Activated T-cell treated with anti-CD3 and anti-CD28 coated beads for 48 hours (primary cell): ENCODE measurements around the gene DUSP5.

Experiments used
- DNase-seq: peaks from one replicate; pipeline ENCODE4 v3.0.0-alpha.2; 2020; ENCODE audit warnings: low read depth

Gene DUSP5

DNA sequence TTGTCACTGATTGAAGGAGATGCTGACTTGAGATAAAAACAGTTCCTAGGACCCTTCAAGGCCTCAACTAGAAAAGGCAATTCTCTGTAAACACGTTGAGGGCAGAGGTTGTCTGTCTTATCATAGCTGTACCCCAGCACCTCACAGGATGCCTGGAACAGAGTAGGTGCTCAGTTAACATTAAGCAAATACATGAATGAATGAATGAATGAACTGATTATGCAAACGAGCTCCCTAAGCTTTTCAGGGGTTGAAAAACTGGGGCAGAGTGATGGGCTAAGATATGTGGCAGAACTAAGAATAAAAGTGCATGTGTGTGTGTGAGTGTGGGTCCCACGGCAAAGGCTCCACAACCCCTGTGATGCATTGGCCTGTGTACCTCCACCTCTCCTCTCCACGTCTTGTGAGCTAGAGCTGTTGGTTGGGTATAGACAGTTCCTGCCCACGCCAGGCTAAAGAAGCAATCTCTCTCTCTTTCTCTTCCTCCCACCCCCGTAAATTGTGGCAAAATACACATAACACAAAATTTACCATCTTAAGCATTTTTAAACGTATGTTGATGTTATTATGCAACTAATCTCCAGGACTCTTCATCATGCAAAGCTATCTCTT, 48.9 kb downstream of the DUSP5 start:
- DNase-seq: no peak

DNA sequence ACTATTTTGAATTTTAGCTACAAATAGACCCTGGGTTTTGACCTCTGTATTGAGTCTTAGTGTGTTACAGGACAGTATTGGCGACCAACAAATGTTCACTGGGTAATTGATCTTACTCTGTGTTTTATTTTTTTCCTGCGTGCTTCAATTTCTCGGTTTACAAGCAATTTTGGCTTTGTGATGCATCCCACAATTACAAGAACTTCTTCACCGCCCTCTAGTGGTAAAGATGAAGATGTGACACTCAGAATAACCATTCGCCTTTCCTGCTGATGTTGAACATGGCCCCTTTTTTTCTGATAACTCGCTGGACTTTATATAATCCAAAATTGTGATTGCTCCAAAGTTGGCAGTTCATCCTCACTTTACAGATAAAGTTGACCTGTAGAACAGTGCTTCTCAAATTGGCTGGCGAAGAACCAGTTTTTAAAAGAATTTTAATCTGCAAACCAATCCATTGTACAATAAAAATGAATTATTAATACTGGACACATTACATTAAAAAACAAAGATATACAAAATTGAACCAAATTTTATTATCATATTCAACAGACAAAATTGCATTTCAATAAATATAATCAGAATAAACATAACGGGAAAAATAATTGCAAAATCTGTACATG, 49.5 kb downstream of the DUSP5 start:
- no peak for DNase-seq

GRCh38 chr10:110548002-110548401, 50.3 kb downstream of the DUSP5 start:
- DNase-seq: no peak

- DNase-seq: no peak
These were observed 51.5 kb downstream of the DUSP5 start for GRCh38 chr10:110549211-110549610.

- DNase-seq: no peak
These were observed 56.2 kb downstream of the DUSP5 start for GRCh38 chr10:110553905-110554304.

- no peak for DNase-seq
These were observed 58.6 kb downstream of the DUSP5 start for GRCh38 chr10:110556296-110556695.

DNA sequence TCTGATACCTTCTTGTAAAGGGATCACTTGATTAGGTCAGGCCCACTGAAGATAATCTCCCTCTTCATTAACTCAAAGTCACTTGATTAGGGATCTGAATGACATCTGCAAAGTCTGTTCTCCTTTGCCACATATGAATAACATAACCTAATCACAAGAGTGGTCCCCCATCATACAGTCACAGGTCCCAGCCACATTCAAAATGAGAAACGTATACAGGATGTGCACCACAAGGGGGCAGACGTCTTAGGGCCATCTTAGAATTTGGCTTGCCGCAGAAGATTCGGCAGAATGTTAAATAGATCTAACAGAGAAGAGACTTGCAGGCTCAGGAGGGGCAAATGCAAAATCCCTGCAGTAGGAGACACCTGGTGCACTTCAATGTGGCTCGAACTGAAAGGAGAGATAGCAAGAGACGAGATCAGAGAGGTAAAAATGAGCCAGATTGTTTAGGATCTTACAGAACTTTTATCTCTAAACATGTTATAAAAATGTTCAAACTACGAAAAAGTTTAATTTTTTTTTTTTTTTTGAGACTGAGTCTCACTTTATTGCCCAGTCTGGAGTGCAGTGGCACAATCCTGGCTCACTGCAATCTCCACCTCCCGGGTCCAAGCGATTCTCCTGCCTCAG, 59.4 kb downstream of the DUSP5 start:
- DNase-seq: peak; percentile 56

- DNase-seq: no peak
These were observed 60.3 kb downstream of the DUSP5 start for GRCh38 chr10:110558041-110558440.

GRCh38 chr10:110560012-110560411, 62.3 kb downstream of the DUSP5 start:
- no peak for DNase-seq
